Measurements from ENCODE around the gene RTN4R.

DNA sequence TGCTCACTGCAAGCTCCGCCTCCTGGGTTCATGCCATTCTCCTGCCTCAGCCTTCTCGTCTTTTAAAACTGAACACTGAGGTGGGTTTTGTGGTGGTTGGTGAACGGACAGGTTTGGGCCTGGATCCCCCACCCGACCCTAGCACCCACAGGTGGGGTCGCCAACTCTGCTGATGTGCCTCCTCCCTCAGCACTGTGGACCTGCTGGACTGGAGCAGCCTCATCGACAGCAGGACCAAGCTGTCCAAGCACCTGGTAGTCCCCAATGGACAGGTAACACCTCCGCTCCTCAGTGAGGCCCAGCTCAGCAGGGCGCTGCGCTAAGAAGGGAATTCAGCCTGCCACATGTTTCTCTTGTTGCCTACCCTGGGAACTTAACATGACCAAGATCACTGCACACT is 36.5 kb upstream of the RTN4R start:
- TF ChIP-seq, protein P1, sequence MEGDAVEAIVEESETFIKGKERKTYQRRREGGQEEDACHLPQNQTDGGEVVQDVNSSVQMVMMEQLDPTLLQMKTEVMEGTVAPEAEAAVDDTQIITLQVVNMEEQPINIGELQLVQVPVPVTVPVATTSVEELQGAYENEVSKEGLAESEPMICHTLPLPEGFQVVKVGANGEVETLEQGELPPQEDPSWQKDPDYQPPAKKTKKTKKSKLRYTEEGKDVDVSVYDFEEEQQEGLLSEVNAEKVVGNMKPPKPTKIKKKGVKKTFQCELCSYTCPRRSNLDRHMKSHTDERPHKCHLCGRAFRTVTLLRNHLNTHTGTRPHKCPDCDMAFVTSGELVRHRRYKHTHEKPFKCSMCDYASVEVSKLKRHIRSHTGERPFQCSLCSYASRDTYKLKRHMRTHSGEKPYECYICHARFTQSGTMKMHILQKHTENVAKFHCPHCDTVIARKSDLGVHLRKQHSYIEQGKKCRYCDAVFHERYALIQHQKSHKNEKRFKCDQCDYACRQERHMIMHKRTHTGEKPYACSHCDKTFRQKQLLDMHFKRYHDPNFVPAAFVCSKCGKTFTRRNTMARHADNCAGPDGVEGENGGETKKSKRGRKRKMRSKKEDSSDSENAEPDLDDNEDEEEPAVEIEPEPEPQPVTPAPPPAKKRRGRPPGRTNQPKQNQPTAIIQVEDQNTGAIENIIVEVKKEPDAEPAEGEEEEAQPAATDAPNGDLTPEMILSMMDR (IDR thresholded peaks at IDR 0.05): no peak
- TF ChIP-seq POLR2A (IDR thresholded peaks at IDR 0.05): no peak
